ENCODE results near the gene TDP1. TPM values are rescaled to one million over a fixed set of nuclear protein-coding genes. Genes with fewer than 3 reads are reported as not detected.

The TDP1 gene
- total RNA-seq, 2 experiments from 2014 or later, result 65.9 to 75.3 TPM

GRCh38 chr14:90053044-90053443 lies 97.3 kb downstream of the TDP1 start:
- H3K4me1 ChIP-seq (ENCODE audit: insufficient read depth, low read length, poor library complexity, severe bottlenecking), result no peaks in the 10 kb centered on the region
- no peaks in the 10 kb centered on the region for H3K9me2 ChIP-seq (ENCODE audit: insufficient read depth, low read length)
- no peaks in the 10 kb centered on the region for H3K36me3 ChIP-seq (ENCODE audit: insufficient read depth, low read length)
- H3K27ac ChIP-seq (ENCODE audit: low read depth, low read length, poor library complexity, severe bottlenecking), result no peak overlapping the region
- H2AFZ ChIP-seq (ENCODE audit: low read length), result no peak overlapping the region
- no peak for DNase-seq (ENCODE audit: low spot score)
- no peaks in the 10 kb centered on the region for H3K79me2 ChIP-seq (ENCODE audit: insufficient read depth, low read depth, low read length)
- TF ChIP-seq CTCF (conservative IDR thresholded peaks at IDR 0.05; ENCODE audit: low read length) (no peak), EZH2phosphoT487 (IDR thresholded peaks at IDR 0.05; ENCODE audit: borderline replicate concordance, low read depth, low read length) (no peak)
- no peaks in the 10 kb centered on the region for H3K9me3 ChIP-seq (ENCODE audit: low read length)
- no peak overlapping the region for H3K4me2 ChIP-seq (ENCODE audit: low read length)
- POLR2A ChIA-PET, result no interaction called here
- intact Hi-C loops (cut with micrococcal nuclease; ENCODE audit: unreplicated experiment), result no loop called here
- CTCF ChIA-PET (ENCODE audit: unreplicated experiment), result no interaction called here
- no peaks in the 10 kb centered on the region for H4K20me1 ChIP-seq (ENCODE audit: insufficient read depth, low read length)
- no TSS peak for BruUV-seq (replicated peaks)
- no peak overlapping the region for H3K4me3 ChIP-seq (ENCODE audit: low read depth, low read length, poor library complexity, severe bottlenecking)

GRCh38 chr14:90054803-90055202 lies 99.1 kb downstream of the TDP1 start:
- ChIA-PET POLR2A (interaction anchor here (0.6 kb wide), 1 partner anchor 1314 kb away, joined by 4 read pairs; no protein-coding TSS in a partner anchor), CTCF (ENCODE audit: unreplicated experiment) (no interaction called here)
- intact Hi-C loops (cut with micrococcal nuclease; ENCODE audit: unreplicated experiment), result no loop called here
- H4K20me1 ChIP-seq (ENCODE audit: insufficient read depth, low read length), result no peaks in the 10 kb centered on the region; the same call in 1 of the 2 replicates
- no peaks in the 10 kb centered on the region for H3K36me3 ChIP-seq (ENCODE audit: insufficient read depth, low read length)
- no peak overlapping the region for H3K27ac ChIP-seq (ENCODE audit: low read depth, low read length, poor library complexity, severe bottlenecking)
- DNase-seq (ENCODE audit: low spot score), result no peak
- TF ChIP-seq CTCF (conservative IDR thresholded peaks at IDR 0.05; ENCODE audit: low read length) (no peak), EZH2phosphoT487 (IDR thresholded peaks at IDR 0.05; ENCODE audit: borderline replicate concordance, low read depth, low read length) (no peak)
- H3K4me1 ChIP-seq (ENCODE audit: insufficient read depth, low read length, poor library complexity, severe bottlenecking), result no peaks in the 10 kb centered on the region
- BruUV-seq (replicated peaks), result no TSS peak
- no peaks in the 10 kb centered on the region for H3K9me2 ChIP-seq (ENCODE audit: insufficient read depth, low read length)
- no peaks in the 10 kb centered on the region for H3K79me2 ChIP-seq (ENCODE audit: insufficient read depth, low read depth, low read length)
- H2AFZ ChIP-seq (ENCODE audit: low read length), result no peak overlapping the region
- no peak overlapping the region for H3K4me3 ChIP-seq (ENCODE audit: low read depth, low read length, poor library complexity, severe bottlenecking)
- H3K9me3 ChIP-seq (ENCODE audit: low read length), result peaks cover 4% of the 10 kb centered on the region; the same call in 1 of the 2 replicates
- H3K4me2 ChIP-seq (ENCODE audit: low read length), result no peak overlapping the region

GRCh38 chr14:90056826-90057225 lies 101.1 kb downstream of the TDP1 start:
- H3K4me3 ChIP-seq (ENCODE audit: low read depth, low read length, poor library complexity, severe bottlenecking), result no peak overlapping the region
- no peak overlapping the region for H3K4me2 ChIP-seq (ENCODE audit: low read length)
- H3K36me3 ChIP-seq (ENCODE audit: insufficient read depth, low read length), result no peaks in the 10 kb centered on the region
- ChIA-PET POLR2A (interaction anchor here (0.6 kb wide), 1 partner anchor 29 kb away, joined by 3 read pairs; no protein-coding TSS in a partner anchor), CTCF (ENCODE audit: unreplicated experiment) (no interaction called here)
- H3K27ac ChIP-seq (ENCODE audit: low read depth, low read length, poor library complexity, severe bottlenecking), result no peak overlapping the region
- H3K9me3 ChIP-seq (ENCODE audit: low read length), result peaks cover 4% of the 10 kb centered on the region; the same call in 1 of the 2 replicates
- BruUV-seq (replicated peaks), result no TSS peak
- intact Hi-C loops (cut with micrococcal nuclease; ENCODE audit: unreplicated experiment), result no loop called here
- H4K20me1 ChIP-seq (ENCODE audit: insufficient read depth, low read length), result no peaks in the 10 kb centered on the region; the same call in 1 of the 2 replicates
- H3K4me1 ChIP-seq (ENCODE audit: insufficient read depth, low read length, poor library complexity, severe bottlenecking), result no peaks in the 10 kb centered on the region
- no peaks in the 10 kb centered on the region for H3K79me2 ChIP-seq (ENCODE audit: insufficient read depth, low read depth, low read length)
- H3K9me2 ChIP-seq (ENCODE audit: insufficient read depth, low read length), result no peaks in the 10 kb centered on the region
- no peak for TF ChIP-seq EZH2phosphoT487 (IDR thresholded peaks at IDR 0.05; ENCODE audit: borderline replicate concordance, low read depth, low read length)
- H2AFZ ChIP-seq (ENCODE audit: low read length), result no peak overlapping the region
- DNase-seq (ENCODE audit: low spot score), result no peak
